Activated CD4-positive, alpha-beta T cell treated with anti-CD3 and anti-CD28 coated beads, Interleukin-2, amount 10 ng/mL, durations not matched to agents 7 days and 5 days (primary cell): ENCODE results near the gene PAWR. TPM values are rescaled to one million over a fixed set of nuclear protein-coding genes. Genes with fewer than 3 reads are reported as not detected.
A peak's percentile ranks its signal among the peaks of the same experiment; 100 is the strongest.

Experiments
- CTCF ChIA-PET: fragments of 350-600 bp; sonication (Branson Sonifier 250); formaldehyde crosslinking; loops from one replicate; lab custom pipeline; 2021; ENCODE audit warnings: antibody characterized with exemption; lab: Charles Lee
- POLR2A ChIA-PET: fragments of 350-600 bp; sonication (Branson Sonifier 250); formaldehyde crosslinking; loops from one replicate; lab custom pipeline; 2021; ENCODE audit warnings: antibody characterized with exemption; lab: Charles Lee
- DNase-seq: peaks from one replicate; pipeline ENCODE4 v3.0.0-alpha.2; 2020
- H3K27ac Mint-ChIP-seq: one replicate; pipeline ENCODE4 v1.8.0; 2021; ENCODE audit warnings: mild to moderate bottlenecking, moderate library complexity, mixed read lengths
- H3K27me3 Mint-ChIP-seq: one replicate; pipeline ENCODE4 v1.8.0; 2021; ENCODE audit warnings: mixed read lengths
- H3K36me3 Mint-ChIP-seq: one replicate; pipeline ENCODE4 v1.8.0; 2021; ENCODE audit warnings: low read depth, mixed read lengths
- H3K4me1 Mint-ChIP-seq: one replicate; pipeline ENCODE4 v1.8.0; 2021; ENCODE audit warnings: mixed read lengths
- H3K4me3 Mint-ChIP-seq: one replicate; pipeline ENCODE4 v1.8.0; 2021; ENCODE audit warnings: mild to moderate bottlenecking, moderate library complexity, mixed read lengths
- H3K9me3 Mint-ChIP-seq: one replicate; pipeline ENCODE4 v1.8.0; 2021; ENCODE audit warnings: mixed read lengths
- total RNA-seq, 2 experiments: library from RNA; stranded (reverse); gene quantifications; one replicate each; pipeline ENCODE4 v1.2.3, GENCODE V29; 2021

Gene PAWR
- total RNA-seq, result 1 to 10 TPM; 7.6 to 8.0 TPM

DNA sequence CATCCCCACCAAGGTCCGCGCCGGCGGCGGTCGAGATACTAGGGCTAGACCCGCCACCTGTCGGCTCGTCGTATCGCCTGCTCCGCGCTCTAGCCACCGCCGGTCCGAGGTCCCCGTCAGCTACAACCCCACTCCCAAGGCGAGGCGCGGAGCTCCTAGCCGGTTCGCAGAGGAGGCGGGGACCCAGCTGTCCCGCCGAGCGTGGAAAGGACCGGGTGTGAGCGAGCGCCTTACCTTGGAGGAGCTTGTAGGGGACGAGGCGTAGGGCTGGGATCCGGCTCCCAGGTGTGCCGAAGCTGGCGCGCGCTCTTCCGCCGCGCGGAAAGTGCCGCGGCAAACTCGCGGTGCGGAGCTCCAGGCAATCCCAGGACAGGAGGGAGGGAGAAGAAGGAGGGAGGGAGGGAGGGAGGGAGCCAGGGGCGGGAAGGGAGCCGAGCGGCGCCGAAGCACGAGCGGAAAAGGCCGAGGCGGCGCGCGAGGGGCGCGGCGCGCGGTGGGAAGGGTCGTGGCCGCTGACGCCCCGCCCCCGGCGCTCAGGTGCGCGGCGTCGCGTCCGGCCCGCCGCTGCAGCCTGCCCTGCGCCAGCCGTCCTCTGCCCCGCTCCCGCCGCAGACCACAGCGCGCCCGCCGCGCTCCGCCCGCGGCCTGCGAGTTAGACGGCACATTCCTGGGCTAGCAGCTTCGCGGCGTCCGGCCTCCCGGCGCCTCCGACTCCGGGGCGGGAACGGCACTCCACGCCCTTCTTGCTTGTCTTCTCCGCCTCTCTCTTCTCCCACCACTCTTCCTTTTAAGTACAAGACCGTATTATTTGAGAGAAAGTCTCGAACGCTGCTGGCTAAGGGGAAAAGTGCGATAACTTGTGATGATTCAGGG, at the start of gene PAWR:
TSS of gene PAWR (minus strand) at position 327 of the 873 bp plus-strand sequence. CDS start 720 bp downstream, outside the sequence.
- H3K4me3 Mint-ChIP-seq, result peak within 1 kb of the TSS; percentile 79
- H3K36me3 Mint-ChIP-seq, result no peaks in the 10 kb centered on the region

DNA sequence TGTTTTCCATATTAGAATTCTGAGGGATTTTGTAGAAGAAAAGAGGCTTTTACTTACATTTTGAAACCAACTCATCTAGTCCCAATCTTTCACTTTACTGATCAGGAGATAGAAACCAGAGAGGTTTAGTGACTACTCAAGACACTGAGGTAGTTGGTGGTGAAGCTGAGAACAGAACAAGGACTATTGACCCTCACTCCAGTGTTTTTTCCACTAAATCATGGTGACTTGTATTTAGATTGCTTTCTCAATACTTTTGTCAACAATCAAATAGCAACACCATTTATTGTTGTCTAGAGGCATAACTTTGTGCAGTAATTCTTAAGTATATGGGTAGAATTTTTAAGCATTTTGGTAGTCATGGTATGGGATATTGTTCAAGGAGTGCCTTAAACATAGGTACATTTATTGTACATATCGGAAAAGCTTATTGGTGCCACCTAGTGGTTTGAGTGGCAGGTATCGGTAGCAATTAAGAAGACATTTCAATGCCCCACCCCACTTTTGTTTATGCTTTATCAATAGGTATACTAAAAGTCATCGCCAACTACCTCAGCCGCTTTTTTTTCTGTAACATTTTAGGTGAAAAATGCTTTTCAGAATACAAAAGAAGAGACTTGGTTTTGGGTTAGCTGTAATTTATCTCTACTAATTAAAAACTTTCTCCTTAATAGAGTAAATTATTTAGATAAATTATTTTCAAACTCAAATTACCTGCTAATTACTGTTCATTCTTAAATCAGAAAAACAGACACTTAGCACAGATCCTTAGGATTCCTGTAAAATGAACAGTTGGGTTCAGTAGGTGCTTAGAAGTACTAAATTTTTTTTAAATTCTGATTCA, 47.3 kb upstream of the PAWR start:
- no peaks in the 10 kb centered on the region for H3K9me3 Mint-ChIP-seq
- ChIA-PET POLR2A (no interaction called here), CTCF (no interaction called here)
- peaks cover 13% of the 10 kb centered on the region for H3K27me3 Mint-ChIP-seq
- peak; percentile 59 for DNase-seq
- no peaks in the 10 kb centered on the region for H3K4me1 Mint-ChIP-seq
- H3K4me3 Mint-ChIP-seq, result no peak overlapping the region
- H3K27ac Mint-ChIP-seq, result no peak overlapping the region
- no peaks in the 10 kb centered on the region for H3K36me3 Mint-ChIP-seq

More for the DNA sequence above, at the start of gene PAWR:
- peak within 1 kb of the TSS; percentile 36 for H3K27ac Mint-ChIP-seq
- POLR2A ChIA-PET, result no interaction called here
- CTCF ChIA-PET, result no interaction called here
- H3K4me1 Mint-ChIP-seq, result peaks cover 17% of the 10 kb centered on the region
- H3K9me3 Mint-ChIP-seq, result no peaks in the 10 kb centered on the region
- peaks cover 61% of the 10 kb centered on the region for H3K27me3 Mint-ChIP-seq
- peak; percentile 27 for DNase-seq

DNA sequence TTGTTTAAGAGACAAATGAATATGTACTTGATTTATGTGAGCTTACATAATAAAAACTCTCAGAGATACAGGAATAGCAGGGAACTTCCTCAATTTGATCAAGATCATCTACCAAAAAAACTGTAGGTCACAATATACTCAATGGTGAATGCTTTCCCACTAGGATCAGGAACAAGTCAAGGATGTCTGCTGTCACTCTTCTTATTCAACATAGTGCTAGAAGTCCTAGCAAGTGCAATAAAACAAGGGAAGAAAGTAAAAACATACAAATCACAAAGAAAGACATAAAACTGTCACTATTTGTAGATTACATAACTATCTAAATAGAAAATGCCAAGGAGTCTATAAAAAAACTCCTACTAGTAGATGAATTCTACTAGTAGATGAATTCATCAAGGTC, 41.9 kb upstream of the PAWR start:
- POLR2A ChIA-PET, result no interaction called here
- Mint-ChIP-seq H3K27me3 (peaks cover 29% of the 10 kb centered on the region), H3K36me3 (no peaks in the 10 kb centered on the region), H3K4me1 (no peaks in the 10 kb centered on the region), H3K4me3 (no peak overlapping the region), H3K9me3 (no peaks in the 10 kb centered on the region), H3K27ac (no peak overlapping the region)
- CTCF ChIA-PET, result interaction anchor here (1.5 kb wide), 1 partner anchor 10 kb away, joined by 4 read pairs; no protein-coding TSS in a partner anchor
- DNase-seq, result no peak

GRCh38 chr12:79725987-79726386, 35.2 kb upstream of the PAWR start:
- no peaks in the 10 kb centered on the region for H3K9me3 Mint-ChIP-seq
- no peak overlapping the region for H3K4me3 Mint-ChIP-seq
- ChIA-PET CTCF (interaction anchor here (1.0 kb wide), 1 partner anchor 35 kb away, joined by 4 read pairs; no protein-coding TSS in a partner anchor), POLR2A (no interaction called here)
- H3K27ac Mint-ChIP-seq, result no peak overlapping the region
- no peaks in the 10 kb centered on the region for H3K36me3 Mint-ChIP-seq
- H3K27me3 Mint-ChIP-seq, result peaks cover 16% of the 10 kb centered on the region
- no peak for DNase-seq
- no peaks in the 10 kb centered on the region for H3K4me1 Mint-ChIP-seq

- H3K27me3 Mint-ChIP-seq, result no peaks in the 10 kb centered on the region
- no peak for DNase-seq
- H3K27ac Mint-ChIP-seq, result no peak overlapping the region
- POLR2A ChIA-PET, result no interaction called here
- CTCF ChIA-PET, result no interaction called here
- no peaks in the 10 kb centered on the region for H3K9me3 Mint-ChIP-seq
- no peaks in the 10 kb centered on the region for H3K4me1 Mint-ChIP-seq
- H3K36me3 Mint-ChIP-seq, result no peaks in the 10 kb centered on the region
- H3K4me3 Mint-ChIP-seq, result no peak overlapping the region
Measured at GRCh38 chr12:79717006-79717405, 26.2 kb upstream of the PAWR start.

- ChIA-PET POLR2A (no interaction called here), CTCF (no interaction called here)
- Mint-ChIP-seq H3K9me3 (no peaks in the 10 kb centered on the region), H3K27me3 (peaks cover 8% of the 10 kb centered on the region), H3K4me1 (no peaks in the 10 kb centered on the region), H3K4me3 (no peak overlapping the region), H3K36me3 (no peaks in the 10 kb centered on the region), H3K27ac (no peak overlapping the region)
- DNase-seq, result no peak
Measured at GRCh38 chr12:79715308-79715707, 24.5 kb upstream of the PAWR start.

DNA sequence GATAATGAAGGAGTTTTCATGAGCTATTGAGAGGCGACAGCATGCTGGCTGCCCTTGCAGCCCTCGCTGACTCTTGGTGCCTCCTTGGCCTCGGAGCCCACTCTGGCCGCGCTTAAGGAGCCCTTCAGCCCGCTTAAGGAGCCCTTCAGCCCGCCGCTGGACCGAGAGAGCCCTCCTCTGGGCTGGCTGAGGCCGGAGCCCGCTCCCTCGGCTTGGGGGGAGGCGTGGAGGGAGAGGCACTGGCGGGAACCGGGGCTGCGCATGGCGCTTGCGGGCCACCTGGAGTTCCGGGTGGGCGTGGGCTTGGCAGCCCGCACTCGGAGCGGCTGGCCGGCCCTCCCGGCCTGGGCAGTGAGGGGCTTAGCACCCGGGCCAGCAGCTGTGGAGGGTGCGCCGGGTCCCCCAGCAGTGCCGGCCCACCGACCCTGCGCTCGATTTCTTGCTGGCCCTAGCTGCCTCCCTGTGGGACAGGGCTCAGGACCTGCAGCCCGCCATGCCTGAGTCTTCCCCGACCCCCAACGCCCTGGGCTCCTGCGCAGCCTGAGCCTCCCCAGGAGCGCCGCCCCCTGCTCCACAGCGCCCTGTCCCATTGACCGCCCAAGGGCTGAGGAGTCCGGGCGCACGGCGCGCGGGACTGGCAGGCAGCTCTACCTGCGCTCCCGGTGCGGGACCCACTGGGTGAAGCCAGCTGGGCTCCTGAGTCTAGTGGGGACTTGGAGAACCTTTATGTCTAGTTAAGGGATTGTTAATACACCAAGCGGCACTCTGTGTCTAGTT, 20.1 kb upstream of the PAWR start:
- H3K27me3 Mint-ChIP-seq, result peaks cover 30% of the 10 kb centered on the region
- DNase-seq, result no peak
- POLR2A ChIA-PET, result no interaction called here
- H3K4me1 Mint-ChIP-seq, result no peaks in the 10 kb centered on the region
- H3K9me3 Mint-ChIP-seq, result no peaks in the 10 kb centered on the region
- CTCF ChIA-PET, result interaction anchor here (1.0 kb wide), 1 partner anchor 9 kb away, joined by 3 read pairs; no protein-coding TSS in a partner anchor
- H3K27ac Mint-ChIP-seq, result no peak overlapping the region
- no peak overlapping the region for H3K4me3 Mint-ChIP-seq
- no peaks in the 10 kb centered on the region for H3K36me3 Mint-ChIP-seq

DNA sequence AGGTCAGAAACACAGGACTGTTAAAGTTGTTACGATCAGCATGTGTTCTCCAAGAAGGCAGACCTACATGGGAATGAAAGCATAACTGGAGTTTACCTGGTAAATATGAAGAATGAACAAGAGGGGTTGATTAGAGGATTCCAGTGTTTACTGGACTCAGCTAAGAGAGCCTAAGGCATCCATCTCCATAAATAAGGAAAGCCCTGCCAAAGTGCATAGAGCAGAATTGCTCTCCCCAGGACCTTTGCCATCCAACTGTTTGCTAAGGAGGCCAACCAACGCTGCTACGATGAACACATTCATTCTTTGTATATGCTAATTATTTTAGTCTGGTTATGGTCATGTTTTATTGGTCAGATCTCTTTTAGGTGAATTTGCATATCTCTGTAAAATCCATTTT, 17.1 kb upstream of the PAWR start:
- H3K27ac Mint-ChIP-seq, result no peak overlapping the region
- ChIA-PET CTCF (no interaction called here), POLR2A (no interaction called here)
- no peaks in the 10 kb centered on the region for H3K9me3 Mint-ChIP-seq
- no peaks in the 10 kb centered on the region for H3K36me3 Mint-ChIP-seq
- H3K4me3 Mint-ChIP-seq, result no peak overlapping the region
- H3K4me1 Mint-ChIP-seq, result no peaks in the 10 kb centered on the region
- peaks cover 30% of the 10 kb centered on the region for H3K27me3 Mint-ChIP-seq
- no peak for DNase-seq

- H3K36me3 Mint-ChIP-seq, result no peaks in the 10 kb centered on the region
- H3K4me1 Mint-ChIP-seq, result no peaks in the 10 kb centered on the region
Measured at GRCh38 chr12:79706676-79707075, 15.9 kb upstream of the PAWR start.

DNA sequence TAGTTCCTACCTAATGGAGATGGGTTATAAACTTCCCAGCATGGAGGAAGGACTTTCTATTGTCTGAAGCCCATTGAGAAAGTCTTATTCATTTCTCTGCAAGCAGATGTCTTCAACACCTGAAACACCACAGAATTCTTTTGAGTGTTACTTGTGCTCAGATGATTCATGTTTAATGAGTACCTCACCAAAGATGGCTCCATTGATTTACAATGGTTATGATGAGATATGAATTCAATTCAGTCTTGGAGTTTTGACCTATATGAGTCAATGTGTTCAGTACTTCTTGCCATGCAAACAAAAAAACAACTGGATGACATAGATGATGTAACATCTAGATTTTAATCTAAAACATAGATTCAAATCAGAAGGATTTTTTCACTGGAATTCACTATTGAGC, 15.4 kb upstream of the PAWR start:
- POLR2A ChIA-PET, result no interaction called here

More at GRCh38 chr12:79706676-79707075, 15.9 kb upstream of the PAWR start:
- H3K9me3 Mint-ChIP-seq, result no peaks in the 10 kb centered on the region
- no peak overlapping the region for H3K4me3 Mint-ChIP-seq
- POLR2A ChIA-PET, result no interaction called here
- no peak overlapping the region for H3K27ac Mint-ChIP-seq
- CTCF ChIA-PET, result no interaction called here
- peaks cover 29% of the 10 kb centered on the region for H3K27me3 Mint-ChIP-seq
- no peak for DNase-seq

DNA sequence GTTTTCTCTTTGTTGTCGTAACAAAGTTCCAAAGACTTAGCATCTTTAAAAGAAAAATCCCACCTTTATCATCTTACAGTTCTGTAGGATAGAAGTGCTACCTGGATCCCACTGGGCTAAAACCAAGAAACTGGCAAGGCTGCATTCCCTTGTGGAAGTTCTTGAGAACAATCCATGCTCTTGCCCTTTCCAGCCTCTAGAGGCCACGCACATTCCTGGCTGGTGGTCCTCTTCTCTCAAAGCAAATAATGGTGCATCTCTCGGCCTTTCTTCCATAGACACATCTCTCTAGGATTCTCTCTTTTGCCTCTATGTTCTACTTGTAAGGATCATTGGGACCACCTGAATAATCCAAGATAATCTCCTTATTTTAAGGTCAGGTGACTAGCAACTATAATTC, 8.2 kb upstream of the PAWR start:
- H3K36me3 Mint-ChIP-seq, result no peaks in the 10 kb centered on the region
- H3K4me3 Mint-ChIP-seq, result no peak overlapping the region
- no peaks in the 10 kb centered on the region for H3K4me1 Mint-ChIP-seq
- no peak overlapping the region for H3K27ac Mint-ChIP-seq
- no peak for DNase-seq
- peaks cover 11% of the 10 kb centered on the region for H3K27me3 Mint-ChIP-seq
- ChIA-PET CTCF (no interaction called here), POLR2A (no interaction called here)
- H3K9me3 Mint-ChIP-seq, result no peaks in the 10 kb centered on the region

More for the DNA sequence above, 15.4 kb upstream of the PAWR start:
- Mint-ChIP-seq H3K27ac (no peak overlapping the region), H3K4me1 (no peaks in the 10 kb centered on the region), H3K4me3 (no peak overlapping the region), H3K9me3 (no peaks in the 10 kb centered on the region), H3K27me3 (peaks cover 25% of the 10 kb centered on the region), H3K36me3 (no peaks in the 10 kb centered on the region)
- CTCF ChIA-PET, result no interaction called here
- DNase-seq, result no peak

DNA sequence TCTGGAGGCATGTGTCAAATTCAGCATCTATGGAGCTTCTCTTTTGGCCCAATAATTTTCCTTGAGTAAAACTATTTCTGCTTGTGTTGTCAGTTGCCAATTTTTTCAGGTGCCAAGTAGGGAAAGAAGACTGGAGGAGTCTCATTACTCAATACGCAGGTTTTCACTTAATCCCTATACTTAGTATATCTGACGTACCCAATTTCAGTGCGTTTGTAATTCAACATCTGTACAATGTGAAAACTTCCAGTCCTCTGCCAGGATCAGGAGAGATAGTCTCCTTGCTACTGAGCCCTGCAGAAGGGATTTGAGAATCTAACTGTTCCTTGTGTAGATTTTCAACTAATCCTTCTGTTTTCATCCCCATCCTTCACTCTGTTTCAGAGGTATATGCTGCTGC, 5.7 kb upstream of the PAWR start:
- Mint-ChIP-seq H3K4me1 (peaks cover under 1% of the 10 kb centered on the region), H3K36me3 (no peaks in the 10 kb centered on the region), H3K27me3 (peaks cover 35% of the 10 kb centered on the region), H3K9me3 (no peaks in the 10 kb centered on the region), H3K27ac (no peak overlapping the region), H3K4me3 (no peak overlapping the region)
- no peak for DNase-seq
- POLR2A ChIA-PET, result no interaction called here
- CTCF ChIA-PET, result no interaction called here
